Upper lobe of left lung (tissue), 4 donors: ENCODE measurements around the gene CRIP1.

Experiments used
- EP300 ChIP-seq, 4 donors: sonication (generic); formaldehyde crosslinking; IDR thresholded peaks; one replicate each; pipeline ENCODE4 v1.5.1; 2017; ENCODE audit warnings: antibody characterized with exemption in 4 of 4, control low read depth in 2 of 4
- POLR2A ChIP-seq, 4 donors: fragments of 450-650 bp; IDR thresholded peaks; one replicate each; pipeline ENCODE4 v1.5.1; 2016 to 2017; ENCODE audit warnings: antibody characterized with exemption in 4 of 4, mild to moderate bottlenecking in 2 of 4
- POLR2AphosphoS5 ChIP-seq, 2 donors: sonication (generic); formaldehyde crosslinking; IDR thresholded peaks; one replicate each; pipeline ENCODE4 v1.5.1; 2017; ENCODE audit warnings: antibody characterized with exemption in 2 of 2
- TF ChIP-seq, protein P1 (sequence below), 6 experiments: fragments of 450-650 bp in 4 of 6; fragments of 200-600 bp in 2 of 6; sonication (generic) in 2 of 6; IDR thresholded peaks; one replicate each; pipeline ENCODE4 v1.5.1; 2016 to 2019; ENCODE audit warnings: antibody characterized with exemption in 6 of 6

DNA sequence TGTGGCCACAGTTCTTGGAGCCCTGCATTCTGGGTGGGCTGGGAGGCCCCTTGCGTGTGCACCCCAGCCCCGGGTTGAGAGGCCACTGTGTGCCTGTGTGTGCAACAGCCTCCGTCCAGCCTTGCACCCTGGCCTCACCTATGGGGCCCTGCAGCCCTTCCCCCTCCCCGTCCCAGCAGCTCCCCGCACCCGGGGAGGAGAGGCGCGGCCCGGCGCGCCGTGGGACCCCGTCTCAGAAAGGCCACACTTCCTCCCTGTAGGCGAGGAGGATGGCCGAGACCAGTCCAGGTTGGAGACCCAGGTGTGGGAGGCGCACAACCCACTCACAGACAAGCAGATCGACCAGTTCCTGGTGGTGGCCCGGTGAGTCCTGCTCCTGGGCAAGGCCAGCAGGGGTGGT lies 28.7 kb upstream of the CRIP1 start:
- no peak for TF ChIP-seq POLR2AphosphoS5 (IDR thresholded peaks at IDR 0.05)
- TF ChIP-seq, protein P1, sequence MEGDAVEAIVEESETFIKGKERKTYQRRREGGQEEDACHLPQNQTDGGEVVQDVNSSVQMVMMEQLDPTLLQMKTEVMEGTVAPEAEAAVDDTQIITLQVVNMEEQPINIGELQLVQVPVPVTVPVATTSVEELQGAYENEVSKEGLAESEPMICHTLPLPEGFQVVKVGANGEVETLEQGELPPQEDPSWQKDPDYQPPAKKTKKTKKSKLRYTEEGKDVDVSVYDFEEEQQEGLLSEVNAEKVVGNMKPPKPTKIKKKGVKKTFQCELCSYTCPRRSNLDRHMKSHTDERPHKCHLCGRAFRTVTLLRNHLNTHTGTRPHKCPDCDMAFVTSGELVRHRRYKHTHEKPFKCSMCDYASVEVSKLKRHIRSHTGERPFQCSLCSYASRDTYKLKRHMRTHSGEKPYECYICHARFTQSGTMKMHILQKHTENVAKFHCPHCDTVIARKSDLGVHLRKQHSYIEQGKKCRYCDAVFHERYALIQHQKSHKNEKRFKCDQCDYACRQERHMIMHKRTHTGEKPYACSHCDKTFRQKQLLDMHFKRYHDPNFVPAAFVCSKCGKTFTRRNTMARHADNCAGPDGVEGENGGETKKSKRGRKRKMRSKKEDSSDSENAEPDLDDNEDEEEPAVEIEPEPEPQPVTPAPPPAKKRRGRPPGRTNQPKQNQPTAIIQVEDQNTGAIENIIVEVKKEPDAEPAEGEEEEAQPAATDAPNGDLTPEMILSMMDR (IDR thresholded peaks at IDR 0.05): no peak
- TF ChIP-seq POLR2A (IDR thresholded peaks at IDR 0.05): no peak
- TF ChIP-seq EP300 (IDR thresholded peaks at IDR 0.05): no peak
